8988T (cell line): ENCODE measurements around the gene NID1.
"Not testable (repeated sequence)": the region's sequence is repeated elsewhere in the genome, so short reads cannot be mapped to it uniquely, and the experiment has no call there.

Experiments
- DNase-seq: peaks from one replicate; pipeline ENCODE4 v3.0.0; 2011

NID1 gene

DNA sequence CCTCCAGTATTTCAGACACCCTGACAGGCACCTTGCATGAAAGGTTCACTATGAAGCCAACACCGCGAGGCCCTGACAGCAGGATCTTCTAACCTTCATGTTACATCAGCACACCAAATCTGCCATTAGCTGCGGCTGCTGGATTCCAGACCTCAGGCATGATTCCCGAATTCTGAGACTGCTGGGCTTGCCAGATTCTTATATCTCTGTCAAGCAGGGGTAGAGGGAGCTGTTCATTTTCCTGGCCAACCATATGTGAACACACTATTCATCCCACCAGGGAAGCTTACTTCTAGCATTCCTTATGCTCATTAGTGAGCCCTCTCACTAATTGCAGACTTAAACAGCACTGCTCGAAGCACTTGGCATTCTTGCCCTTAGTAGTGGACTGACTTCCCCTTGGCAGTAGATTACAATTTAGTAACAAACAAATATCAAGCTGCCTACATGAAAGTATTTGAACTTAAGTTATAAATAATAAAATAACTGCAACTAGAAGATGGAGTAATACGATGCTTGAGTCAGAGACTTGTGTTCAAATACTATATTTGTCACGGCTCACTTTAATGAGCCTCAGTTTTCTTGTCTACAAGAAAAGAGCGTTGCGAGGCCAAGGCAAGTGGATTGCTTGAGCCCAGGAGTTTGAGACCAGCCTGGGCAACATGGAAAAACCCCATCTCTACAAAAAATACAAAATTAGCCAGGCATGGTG is 43.3 kb downstream of the NID1 start:
- DNase-seq = no peak

DNA sequence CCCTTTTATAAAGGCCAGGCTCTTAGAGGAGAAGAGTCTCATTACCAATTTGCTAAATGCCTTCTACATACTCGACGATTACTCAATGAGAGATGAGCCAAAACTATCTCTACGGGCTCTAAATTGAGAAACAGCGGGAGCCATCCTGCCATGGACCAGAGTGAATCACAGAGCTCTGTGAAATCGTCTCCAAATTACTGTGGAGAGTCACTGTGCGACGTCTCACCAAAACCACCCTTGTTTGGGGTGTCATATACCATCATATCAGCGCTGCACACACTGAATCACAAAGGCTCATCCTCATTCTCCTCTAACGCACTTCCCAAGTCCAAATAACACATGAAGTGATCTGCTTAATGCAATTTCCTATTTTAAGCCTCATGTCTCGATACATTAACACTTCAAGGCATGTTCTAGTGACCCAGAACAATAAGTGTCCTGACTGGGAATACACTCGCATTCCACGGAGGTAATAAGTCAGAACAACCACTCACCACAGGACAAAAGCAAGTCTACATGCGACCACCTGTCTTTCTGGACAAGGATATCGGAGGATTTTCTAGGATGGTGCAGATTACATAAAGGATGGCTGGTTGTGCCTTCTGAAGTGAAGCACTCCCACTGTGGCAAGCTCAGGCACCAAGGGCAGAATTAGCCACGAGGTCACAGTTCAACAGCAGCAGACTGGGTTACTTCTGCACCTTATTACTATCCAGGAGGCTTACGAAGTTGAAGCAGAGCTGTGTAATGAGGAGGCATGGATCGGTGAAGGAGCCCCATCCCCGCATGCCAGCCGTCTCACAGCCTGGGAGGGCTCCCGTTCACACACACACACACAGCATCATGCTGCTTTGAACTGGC is 44.3 kb downstream of the NID1 start:
- DNase-seq = no peak

DNA sequence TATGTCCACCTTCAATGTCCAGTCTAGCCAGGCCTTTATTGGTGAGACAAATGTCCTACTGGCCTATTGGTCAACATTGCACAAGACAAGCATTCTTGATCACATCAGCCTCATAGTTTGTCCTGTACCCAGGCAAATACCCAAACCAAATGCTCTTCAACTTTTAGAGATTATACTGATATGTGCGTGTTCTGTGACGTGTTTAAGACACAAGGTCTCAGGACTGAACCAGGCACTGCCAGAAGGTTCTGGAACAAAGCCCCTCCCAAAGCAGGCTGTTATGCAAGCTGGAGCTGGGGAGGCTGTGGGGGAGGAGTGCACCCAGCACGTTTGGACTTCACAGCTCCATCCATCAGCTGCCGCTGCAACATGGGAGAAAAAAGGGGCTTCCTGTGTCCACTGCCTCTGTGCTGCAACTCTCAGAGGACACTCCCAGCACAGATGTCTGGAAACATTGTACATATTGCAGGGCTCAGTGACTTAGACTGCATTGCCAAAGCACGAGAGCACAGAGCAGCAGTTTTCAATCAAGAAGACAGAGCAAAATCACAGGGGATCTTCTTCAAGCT is 45.9 kb downstream of the NID1 start:
- DNase-seq = no peak

DNA sequence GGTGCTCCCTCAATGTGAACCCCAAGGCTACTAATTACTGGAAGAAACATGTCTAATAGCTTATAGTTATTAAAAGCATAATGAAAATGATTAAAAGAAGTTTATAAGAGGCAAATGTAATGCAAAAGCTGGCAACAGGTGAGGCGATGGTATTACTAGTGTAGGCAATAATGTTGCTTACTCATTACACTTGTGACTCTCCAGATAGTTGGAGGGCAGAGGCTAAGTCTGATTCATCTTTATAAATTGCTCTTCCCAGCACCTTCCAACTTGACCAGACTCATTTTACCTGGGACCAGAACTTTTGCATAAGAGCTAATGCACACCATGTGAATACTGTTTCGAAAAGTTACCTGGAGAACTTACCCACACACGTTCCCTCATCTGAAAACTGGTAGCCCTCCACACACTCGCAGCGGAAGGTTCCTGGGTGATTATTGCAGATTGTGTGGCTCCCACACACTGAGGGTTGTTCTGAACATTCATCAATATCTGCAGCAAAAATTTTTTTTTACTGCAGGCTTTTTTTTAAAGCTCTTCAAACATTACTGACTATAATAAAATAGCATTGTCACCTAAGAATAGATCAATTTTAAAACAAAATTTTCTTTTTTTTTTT is 48.0 kb downstream of the NID1 start:
- peak; percentile 20 for DNase-seq

DNA sequence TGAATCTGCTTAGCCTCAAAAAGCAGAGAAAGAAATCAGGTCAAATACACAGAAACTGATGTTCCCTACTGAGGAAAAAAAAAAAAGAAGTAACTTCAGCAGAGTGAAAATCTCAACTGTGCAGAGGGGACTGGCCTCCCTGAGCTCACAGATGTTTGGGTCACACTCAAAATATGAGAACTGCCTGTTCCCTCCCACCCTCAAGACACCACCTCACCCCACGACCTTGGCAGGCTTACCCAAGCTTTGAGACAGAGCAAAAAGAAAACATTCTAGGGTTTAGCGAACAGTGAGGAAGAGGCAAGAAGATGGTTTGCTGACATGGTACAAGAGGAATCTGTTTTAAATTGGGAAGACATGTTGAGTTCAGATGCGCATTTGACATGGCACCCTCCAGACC is 48.8 kb downstream of the NID1 start:
- no peak for DNase-seq

DNA sequence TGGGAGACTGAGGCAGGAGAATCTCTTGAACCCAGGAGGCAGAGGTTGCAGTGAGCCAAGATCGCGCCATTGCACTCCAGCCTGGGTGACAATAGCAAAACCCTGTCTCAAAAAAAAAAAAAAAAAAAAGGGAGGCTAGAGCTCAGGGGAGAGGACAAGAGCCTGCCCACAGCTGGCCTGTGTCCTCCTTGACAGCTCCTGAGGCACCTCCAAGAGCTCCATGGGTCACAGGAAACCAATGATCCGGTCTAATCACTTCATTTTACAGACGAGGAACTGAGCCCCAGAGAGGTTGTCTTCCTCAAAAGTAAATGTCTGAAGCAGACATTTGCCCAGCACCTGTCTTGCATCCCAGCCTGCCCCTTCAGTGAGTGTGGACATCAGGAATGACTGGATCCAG is 49.4 kb downstream of the NID1 start:
- DNase-seq = no peak

DNA sequence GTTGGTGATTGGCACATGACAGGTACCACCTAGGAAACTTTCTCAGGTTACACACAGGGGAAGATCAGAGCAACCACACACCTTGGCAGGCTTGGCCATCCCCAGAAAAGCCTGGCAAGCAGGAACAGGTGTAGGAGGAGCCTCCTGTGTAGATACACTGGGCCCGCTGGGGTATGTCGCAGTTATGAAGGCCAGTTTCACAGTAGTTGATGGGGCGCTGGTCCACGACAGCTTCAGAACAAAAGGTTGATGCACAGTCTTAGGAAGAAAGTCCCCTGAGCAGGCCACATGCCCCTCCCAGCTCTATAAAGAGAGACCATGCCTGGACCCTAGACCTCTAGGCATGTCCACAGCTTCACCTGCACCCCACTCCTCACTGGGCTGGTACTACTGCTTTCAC is 51.6 kb downstream of the NID1 start:
- DNase-seq = no peak

DNA sequence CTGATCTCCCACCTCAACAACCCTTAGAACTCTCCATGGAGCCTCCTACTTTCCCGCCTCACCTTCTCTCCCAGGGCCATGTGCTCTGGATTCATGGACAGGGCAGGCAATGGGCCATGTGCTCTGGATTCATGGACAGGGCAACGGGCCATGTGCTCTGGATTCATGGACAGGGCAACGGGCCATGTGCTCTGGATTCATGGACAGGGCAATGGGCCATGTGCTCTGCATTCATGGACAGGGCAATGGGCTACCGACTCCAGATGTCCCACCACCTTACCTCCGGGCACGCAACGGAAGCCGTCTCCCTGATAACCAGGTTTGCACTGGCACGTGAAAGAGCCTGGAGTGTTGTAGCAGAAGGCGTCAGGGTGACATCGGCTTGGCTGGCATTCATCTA is 53.2 kb downstream of the NID1 start:
- DNase-seq = no peak

DNA sequence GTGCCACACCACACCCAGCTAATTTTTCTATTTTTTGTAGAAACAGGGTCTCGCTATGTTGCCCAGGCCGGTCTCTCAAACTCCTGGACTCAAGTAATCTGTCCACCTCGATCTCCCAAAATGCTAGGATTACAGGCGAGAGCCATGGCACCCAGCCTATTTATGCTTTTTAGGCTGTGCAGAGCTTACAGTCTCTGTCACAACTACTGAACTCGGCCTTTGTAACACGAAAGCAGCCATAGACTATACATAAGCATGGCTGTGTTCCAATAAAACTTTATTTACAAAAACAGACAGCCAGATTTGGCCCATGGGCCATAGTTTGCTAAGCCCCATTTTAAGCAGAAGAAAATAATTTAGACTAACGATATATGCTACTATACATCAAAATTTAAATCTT is 54.4 kb downstream of the NID1 start:
- no peak for DNase-seq

DNA sequence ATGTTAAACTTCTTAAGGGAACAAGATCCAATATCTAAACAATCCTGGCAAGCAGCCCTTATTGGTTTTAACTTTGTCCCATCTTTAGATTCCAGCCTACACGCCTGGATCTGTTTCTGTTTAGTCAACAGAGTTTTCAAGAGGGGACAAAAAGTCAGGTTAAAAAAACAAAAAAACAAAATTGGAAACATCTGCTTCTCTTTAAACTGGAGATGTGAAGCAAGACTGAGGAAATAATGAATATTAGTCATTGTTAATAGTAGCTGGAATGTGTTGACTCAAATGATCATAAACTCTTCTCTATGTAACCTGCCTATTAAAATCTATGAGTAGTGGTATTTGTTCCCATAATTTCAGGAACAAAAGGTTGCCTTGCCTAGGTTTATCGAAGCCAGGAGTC is 55.0 kb downstream of the NID1 start:
- no peak for DNase-seq

DNA sequence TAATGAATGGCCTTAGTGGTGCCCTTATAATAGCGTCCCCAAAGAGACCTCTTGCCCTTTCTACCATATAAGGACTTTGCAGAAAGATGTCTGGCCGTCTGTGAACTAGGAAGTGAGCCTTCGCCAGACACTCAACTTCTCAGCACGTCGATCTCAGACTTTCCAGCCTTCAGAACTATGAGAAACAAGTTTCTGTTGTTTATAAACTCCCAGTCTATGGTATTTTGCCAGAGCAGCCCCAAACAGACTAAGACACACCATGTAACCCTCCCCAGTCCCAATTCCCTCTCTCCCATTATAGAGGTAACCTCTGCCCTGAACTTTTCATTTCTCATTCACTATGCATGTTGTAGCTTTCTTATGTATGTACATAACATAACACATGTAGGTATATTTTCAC is 55.7 kb downstream of the NID1 start:
- no peak for DNase-seq

DNA sequence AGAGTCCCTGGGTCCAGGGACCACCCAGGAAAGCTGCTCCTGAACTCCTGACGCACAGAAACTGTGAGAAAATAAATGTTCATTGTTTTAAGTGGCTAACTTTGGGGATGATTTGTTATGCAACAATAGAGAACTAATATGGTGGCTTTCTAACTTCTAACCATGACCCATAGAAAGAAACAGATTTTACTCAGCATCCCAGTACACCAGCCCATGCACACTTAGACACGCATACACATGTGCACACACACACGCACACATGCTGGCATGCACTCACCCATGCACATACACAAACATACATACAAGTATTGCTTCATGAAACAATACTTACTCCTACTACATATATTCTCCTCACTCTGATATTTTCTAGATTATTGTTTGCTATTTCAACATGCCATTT is 57.1 kb downstream of the NID1 start:
- DNase-seq = no peak

DNA sequence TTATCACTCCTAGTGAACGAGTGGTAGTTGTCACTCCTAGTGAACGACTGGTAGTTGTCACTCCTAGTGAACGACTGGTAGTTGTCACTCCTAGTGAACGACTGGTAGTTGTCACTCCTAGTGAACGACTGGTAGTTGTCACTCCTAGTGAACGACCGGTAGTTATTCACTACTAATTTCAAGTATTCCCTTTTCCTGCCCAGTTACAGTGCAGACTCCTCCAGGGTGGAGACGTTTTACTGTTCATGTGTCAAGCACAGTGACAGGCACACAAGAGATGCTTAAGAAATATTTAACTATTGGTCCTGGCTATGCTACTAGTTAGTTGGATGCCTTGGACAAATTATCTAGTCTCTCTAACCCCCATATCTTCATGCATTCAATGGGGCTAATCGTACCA is 61.8 kb downstream of the NID1 start:
- DNase-seq = not testable (repeated sequence)

DNA sequence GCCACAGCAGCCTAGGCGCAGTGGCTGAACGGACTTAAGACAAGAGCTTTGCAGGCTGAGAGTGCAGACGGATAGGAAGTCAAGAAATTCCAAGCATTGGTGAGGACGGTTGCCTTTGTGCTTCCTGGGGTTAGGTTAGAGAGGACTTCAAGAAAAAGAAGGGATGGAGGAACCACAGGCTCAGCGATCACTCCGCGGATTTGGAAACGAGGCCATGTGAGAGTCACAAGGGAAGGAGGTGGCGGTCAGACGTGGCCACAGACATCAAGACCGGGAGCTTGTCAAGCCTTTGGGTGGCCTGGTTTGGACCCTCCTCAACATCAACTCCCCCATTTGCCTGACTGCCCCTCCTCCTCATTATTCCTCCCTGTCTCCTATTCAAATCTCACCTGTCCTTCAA is 62.3 kb downstream of the NID1 start:
- DNase-seq = no peak

DNA sequence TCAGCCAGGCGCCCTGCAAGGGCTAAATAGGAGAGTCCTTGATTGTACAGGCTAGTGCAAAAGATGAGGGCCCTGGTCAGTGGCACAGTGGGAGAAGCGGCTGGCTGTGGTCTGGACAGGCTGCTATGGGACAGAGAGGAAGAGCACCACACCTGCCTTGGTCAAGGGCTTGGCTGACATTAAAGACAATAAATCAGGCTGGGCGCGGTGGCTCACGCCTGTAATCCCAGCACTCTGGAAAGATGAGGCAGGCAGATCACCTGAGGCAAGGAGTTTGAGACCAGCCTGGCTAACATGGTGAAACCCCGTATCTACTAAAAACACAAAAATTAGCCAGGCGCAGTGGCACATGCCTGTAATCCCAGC is 62.9 kb downstream of the NID1 start:
- no peak for DNase-seq

DNA sequence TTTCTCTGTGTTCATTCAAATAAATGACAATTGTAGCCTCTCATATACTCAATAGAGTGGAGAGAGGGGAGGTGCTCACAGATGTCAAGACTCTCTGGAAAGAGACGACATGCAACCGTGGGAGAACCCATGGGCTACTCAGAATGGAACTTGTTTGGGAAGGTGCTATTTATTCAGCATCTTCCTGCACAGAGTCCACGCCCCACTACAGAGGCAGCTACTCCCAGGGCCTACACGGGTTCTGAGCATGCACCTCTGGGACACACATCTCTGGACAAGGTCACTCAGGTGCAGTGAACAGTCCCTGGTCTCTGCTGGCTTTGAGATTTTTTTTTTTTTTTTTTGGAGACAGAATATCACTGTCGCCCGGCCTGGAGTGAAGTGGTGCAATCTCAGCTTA is 64.1 kb downstream of the NID1 start:
- DNase-seq = no peak

DNA sequence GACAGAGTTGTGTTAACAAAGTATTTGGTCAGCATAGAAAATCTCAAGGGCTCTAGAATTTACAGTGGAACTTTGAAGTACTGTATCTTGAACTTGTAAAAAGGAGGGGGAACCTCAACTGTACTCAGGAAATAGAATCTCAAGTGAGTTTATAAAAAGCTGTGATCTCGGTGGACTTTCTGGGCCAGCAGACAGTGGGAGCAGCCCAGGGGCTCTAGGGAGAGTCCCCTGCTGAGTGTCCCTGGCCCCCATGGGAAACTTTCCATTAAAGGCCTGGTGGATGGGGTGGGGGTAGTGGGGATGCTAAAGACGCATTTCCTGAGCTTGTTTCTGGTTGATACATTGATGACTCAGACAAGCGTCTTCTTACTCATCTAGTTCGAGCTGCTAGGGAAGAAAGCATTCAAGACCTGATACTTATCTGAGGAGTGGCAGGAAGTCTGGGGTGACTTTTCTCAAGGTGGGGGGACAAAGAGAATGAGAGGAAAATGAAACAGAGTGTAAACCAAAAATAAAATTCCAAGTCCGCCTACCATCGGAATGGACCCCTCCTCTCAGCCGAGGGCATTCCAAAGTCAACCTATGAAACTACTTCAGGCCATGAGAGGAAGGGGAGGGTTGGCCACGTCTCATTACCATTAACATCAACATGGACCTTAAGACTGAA is 65.5 kb downstream of the NID1 start:
- peak; percentile 42 for DNase-seq

DNA sequence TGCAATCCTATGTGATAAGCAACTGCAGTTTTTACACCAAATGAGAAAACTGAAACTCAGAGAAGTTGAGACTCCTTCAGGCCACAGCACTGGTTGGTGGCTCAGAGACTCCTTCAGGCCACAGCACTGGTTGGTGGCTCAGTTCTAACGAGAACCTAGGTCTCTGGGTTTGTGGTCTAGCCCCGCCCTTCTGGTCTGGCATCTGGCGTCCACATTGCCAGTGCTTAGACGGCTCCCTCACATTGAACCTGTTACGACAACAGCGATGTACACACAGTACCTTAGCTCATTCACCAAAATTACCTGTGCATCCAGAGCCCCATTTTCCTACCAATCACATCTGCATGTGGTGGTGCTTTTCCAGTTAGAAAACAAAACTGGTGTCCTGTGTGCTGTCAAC is 66.1 kb downstream of the NID1 start:
- no peak for DNase-seq

DNA sequence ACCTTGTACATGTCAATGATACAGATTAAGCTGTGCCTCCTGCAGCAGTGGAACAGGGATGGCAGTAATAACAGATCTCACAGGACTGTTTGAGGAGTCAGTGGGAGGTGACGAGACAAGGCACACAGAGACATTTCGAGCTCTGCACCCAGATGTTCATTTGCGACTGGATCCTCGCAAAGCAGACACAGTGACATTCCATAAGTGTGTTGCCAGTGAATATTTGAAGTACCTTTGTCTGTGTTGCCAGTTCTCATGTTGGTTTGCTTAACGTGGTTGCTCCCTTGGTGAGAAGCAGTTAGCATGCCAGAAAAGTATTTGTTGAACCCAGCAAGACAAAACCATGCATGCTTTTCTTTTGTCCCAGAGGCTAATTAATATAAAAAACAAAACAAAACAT is 67.0 kb downstream of the NID1 start:
- DNase-seq = no peak

DNA sequence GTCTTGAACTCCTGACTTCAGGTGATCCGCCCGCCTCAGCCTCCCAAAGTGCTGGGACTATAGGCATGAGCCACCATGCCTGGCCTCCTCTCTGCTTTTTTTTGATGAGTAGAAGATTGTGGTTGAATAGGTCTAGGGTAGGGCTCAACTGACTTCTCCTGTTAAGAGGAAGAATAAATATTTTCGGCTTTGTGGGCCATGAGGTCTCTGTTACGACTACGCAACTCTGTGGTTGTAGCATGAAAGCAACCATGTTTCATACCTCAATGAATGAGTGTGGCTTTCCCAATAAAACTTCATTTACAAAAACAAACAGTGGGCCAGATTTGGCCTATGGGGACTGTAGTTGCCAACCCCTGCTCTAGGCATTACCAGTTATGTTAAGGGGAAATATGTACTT is 67.8 kb downstream of the NID1 start:
- no peak for DNase-seq

DNA sequence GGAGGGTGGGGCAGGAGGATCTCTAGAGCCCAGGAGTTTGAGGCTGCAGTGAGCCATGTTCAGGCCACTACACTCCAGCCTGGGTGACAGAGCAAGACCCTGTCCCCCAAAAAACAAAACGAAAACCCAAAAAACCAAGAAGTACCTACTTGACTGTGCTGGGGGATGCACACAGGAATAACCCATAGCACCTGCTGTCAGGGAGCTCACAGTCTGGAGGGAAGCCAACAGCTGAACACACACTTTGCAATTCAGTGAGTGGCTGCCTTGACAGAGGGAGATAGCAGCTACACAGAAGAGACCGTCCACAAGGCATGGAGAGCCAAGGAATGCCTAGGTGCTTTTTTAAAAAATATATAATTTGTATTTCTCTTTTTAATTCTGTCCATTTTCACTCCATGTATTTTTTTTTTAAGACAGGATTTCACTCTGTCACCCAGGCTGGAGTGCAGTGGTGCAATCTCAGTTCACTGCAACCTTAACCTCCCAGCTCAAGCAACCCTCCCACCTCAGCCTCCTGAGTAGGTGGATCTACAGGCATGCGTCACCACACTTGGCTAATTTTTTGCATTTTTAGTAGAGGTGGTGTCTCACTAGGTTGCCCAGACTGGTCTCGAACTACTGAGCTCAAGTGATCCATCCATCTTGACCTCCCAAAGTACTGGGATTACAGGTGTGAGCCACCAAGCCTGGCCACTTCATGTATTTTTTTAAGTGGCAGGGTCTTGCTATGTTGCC is 68.7 kb downstream of the NID1 start:
- no peak for DNase-seq

DNA sequence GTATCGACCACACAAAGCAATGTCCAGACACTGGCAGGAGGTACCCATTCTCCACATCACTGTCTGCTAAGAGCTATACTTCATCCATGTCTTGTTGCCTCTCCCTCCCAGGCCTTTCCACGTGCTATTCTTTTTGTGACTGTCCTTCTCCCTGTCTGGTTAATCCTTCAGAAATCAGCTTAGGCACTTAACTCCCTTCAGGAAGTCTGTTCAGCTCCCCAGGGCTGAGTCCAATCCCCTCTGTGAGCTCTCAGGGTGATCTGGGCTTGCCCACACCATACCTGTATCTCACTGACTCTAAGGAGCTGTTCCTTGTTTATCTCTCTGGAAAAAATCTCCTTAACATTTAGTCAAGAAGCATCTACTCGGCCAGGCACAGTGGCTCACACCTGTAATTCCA is 69.4 kb downstream of the NID1 start:
- DNase-seq = no peak

DNA sequence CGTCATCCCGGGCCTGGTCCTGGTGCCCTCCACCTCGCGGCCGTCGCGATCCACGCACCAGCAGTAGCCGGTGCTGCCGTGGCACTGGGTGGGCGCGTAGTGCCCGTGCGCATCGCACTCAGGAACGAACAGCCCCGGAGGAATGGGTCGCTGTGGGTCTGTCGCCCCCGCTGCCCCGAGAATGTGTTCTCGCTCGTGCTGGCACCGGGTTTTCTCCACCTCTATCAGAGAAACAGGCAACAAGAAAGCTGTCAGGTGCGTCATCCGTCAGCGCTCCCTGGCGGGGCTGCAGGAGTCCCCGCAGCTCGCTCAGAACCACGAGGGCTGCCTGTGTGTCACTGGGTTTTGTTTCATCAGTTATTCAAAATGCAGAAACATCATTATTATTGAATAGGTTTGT is 71.2 kb downstream of the NID1 start:
- no peak for DNase-seq
